Liver (tissue), 3 donors: ENCODE measurements around the gene GAS7.

ENCODE experiments used
- EGR1 ChIP-seq, 2 donors: IDR thresholded peaks; 2 replicates each; pipeline ENCODE4 v1.6.1; 2016 to 2018; ENCODE audit warnings: antibody characterized with exemption in 2 of 2, low read depth in 2 of 2
- JUND ChIP-seq, 2 donors: IDR thresholded peaks; 2 replicates each; pipeline ENCODE4 v1.6.1; 2016; ENCODE audit warnings: antibody characterized with exemption in 2 of 2
- NR2F2 ChIP-seq: IDR thresholded peaks from 2 replicates; pipeline ENCODE4 v1.6.1; 2016; ENCODE audit warnings: antibody characterized with exemption
- RAD21 ChIP-seq, 2 donors: IDR thresholded peaks; 2 replicates each; pipeline ENCODE4 v1.6.1; 2016; ENCODE audit warnings: antibody characterized with exemption in 2 of 2, mild to moderate bottlenecking in 2 of 2
- TF ChIP-seq, protein P1 (sequence below): fragments of 150-350 bp; IDR thresholded peaks from 2 replicates; pipeline ENCODE4 v1.5.1; 2017; ENCODE audit warnings: improper control_type of control experiment, low read depth, low read length; ENCODE audit not compliant: missing input control
- TF ChIP-seq, protein P2 (sequence below): IDR thresholded peaks from 2 replicates; pipeline ENCODE4 v1.6.1; 2016; ENCODE audit warnings: antibody characterized with exemption, mild to moderate bottlenecking
- TF ChIP-seq, protein P3 (sequence below): IDR thresholded peaks from 2 replicates; pipeline ENCODE4 v1.6.1; 2016; ENCODE audit warnings: antibody characterized with exemption
- donor health status: healthy.
- donor health status: healthy.

DNA sequence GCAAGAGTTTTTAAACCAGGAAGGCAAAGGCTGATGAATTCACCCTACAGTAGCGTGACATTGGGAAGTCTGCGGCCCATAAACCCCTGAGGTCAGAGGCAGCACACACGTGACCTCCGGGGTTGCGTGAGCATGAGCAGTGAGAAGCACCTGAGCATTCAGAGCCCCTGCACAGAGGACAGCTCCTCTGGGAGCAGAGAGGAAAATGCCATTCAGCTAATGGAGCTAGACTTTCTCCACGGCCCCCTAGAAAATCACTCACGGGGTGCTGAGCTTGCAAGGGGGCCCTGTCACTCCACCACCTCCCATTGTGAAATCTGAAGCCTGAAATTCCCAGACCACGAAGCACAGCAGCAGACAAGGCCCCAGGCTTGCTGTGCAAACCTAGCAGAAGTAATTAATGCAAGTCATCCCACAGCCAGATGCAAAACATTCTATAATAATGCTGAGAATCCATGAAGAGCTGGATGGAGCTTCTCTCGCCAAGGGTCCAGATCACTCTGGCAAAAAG, 178.4 kb downstream of the GAS7 start:
- TF ChIP-seq, protein P1, sequence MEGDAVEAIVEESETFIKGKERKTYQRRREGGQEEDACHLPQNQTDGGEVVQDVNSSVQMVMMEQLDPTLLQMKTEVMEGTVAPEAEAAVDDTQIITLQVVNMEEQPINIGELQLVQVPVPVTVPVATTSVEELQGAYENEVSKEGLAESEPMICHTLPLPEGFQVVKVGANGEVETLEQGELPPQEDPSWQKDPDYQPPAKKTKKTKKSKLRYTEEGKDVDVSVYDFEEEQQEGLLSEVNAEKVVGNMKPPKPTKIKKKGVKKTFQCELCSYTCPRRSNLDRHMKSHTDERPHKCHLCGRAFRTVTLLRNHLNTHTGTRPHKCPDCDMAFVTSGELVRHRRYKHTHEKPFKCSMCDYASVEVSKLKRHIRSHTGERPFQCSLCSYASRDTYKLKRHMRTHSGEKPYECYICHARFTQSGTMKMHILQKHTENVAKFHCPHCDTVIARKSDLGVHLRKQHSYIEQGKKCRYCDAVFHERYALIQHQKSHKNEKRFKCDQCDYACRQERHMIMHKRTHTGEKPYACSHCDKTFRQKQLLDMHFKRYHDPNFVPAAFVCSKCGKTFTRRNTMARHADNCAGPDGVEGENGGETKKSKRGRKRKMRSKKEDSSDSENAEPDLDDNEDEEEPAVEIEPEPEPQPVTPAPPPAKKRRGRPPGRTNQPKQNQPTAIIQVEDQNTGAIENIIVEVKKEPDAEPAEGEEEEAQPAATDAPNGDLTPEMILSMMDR = no peak
- TF ChIP-seq, protein P2, sequence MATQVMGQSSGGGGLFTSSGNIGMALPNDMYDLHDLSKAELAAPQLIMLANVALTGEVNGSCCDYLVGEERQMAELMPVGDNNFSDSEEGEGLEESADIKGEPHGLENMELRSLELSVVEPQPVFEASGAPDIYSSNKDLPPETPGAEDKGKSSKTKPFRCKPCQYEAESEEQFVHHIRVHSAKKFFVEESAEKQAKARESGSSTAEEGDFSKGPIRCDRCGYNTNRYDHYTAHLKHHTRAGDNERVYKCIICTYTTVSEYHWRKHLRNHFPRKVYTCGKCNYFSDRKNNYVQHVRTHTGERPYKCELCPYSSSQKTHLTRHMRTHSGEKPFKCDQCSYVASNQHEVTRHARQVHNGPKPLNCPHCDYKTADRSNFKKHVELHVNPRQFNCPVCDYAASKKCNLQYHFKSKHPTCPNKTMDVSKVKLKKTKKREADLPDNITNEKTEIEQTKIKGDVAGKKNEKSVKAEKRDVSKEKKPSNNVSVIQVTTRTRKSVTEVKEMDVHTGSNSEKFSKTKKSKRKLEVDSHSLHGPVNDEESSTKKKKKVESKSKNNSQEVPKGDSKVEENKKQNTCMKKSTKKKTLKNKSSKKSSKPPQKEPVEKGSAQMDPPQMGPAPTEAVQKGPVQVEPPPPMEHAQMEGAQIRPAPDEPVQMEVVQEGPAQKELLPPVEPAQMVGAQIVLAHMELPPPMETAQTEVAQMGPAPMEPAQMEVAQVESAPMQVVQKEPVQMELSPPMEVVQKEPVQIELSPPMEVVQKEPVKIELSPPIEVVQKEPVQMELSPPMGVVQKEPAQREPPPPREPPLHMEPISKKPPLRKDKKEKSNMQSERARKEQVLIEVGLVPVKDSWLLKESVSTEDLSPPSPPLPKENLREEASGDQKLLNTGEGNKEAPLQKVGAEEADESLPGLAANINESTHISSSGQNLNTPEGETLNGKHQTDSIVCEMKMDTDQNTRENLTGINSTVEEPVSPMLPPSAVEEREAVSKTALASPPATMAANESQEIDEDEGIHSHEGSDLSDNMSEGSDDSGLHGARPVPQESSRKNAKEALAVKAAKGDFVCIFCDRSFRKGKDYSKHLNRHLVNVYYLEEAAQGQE = no peak
- TF ChIP-seq NR2F2 (no peak), JUND (IDR thresholded peaks at IDR 0.05) (no peak), EGR1 (IDR thresholded peaks at IDR 0.05; ENCODE audit: low read depth in 2 of 2) (no peak), RAD21 (IDR thresholded peaks at IDR 0.05) (no peak)
- TF ChIP-seq, protein P3, sequence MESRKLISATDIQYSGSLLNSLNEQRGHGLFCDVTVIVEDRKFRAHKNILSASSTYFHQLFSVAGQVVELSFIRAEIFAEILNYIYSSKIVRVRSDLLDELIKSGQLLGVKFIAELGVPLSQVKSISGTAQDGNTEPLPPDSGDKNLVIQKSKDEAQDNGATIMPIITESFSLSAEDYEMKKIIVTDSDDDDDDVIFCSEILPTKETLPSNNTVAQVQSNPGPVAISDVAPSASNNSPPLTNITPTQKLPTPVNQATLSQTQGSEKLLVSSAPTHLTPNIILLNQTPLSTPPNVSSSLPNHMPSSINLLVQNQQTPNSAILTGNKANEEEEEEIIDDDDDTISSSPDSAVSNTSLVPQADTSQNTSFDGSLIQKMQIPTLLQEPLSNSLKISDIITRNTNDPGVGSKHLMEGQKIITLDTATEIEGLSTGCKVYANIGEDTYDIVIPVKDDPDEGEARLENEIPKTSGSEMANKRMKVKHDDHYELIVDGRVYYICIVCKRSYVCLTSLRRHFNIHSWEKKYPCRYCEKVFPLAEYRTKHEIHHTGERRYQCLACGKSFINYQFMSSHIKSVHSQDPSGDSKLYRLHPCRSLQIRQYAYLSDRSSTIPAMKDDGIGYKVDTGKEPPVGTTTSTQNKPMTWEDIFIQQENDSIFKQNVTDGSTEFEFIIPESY = no peak
